ENCODE measurements around the gene COQ4. TPM values are rescaled to one million over a fixed set of nuclear protein-coding genes. Genes with fewer than 3 reads are reported as not detected.

The COQ4 gene
- total RNA-seq, 1 experiment from 2014 or later, result 38.7 TPM

DNA sequence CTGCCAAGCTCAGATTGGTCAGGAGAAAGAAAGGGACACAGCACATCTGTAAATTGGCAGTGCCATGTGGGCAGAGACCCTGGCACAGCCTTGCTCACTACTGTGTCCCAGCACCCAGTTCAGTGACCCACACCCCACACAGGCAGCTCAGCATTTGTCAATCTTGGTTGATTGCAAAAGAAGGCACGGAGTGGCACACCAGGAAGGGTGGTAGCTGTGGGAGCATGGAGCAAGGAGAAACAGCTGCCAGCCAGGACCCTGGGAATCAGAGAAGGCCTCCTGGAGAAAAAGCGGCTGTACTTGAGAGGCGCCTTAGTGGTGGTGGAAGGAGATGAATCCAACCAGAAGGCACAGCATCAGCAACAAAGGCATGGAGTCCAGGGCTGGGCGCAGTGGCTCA is 21.2 kb downstream of the COQ4 start:
- Histone ChIP-seq H3K36me3 (peaks cover 12% of the 10 kb centered on the region; the same call in 1 of the 2 replicates), H3K4me3 (no peak overlapping the region), H3K27me3 (no peaks in the 10 kb centered on the region)

DNA sequence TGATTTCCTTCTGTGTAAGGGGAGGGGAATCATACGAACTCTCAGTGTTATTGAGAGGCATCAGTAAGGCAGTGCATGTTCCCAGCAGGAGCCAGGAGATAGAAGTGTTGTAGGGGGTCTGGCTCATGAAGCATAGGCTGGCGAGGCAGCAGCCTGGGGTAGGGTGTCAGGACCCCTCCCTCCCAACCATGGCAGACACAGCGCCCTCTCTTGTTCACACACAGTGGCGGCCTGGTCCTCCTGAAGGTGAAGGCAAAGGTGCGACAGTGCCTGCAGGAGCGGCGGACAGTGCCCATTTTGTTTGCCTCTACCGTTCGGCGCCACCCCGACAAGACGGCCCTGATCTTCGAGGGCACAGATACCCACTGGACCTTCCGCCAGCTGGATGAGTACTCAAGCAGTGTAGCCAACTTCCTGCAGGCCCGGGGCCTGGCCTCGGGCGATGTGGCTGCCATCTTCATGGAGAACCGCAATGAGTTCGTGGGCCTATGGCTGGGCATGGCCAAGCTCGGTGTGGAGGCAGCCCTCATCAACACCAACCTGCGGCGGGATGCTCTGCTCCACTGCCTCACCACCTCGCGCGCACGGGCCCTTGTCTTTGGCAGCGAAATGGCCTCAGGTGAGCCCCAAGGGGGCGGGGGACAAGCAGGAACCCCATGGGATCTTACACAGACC is 22.4 kb downstream of the COQ4 start:
- no peaks in the 10 kb centered on the region for H3K4me1 ChIP-seq
- H3K27ac ChIP-seq, result no peak overlapping the region
- no peaks in the 10 kb centered on the region for H3K9me3 ChIP-seq (replicated peaks)
- no peak for DNase-seq
- H3K4me3 ChIP-seq, result no peak overlapping the region
- H3K36me3 ChIP-seq, result peaks cover 16% of the 10 kb centered on the region; the same call in 1 of the 2 replicates
- no peaks in the 10 kb centered on the region for H3K27me3 ChIP-seq

More for the DNA sequence above, 21.2 kb downstream of the COQ4 start:
- Histone ChIP-seq H3K4me1 (no peaks in the 10 kb centered on the region), H3K27ac (no peak overlapping the region), H3K9me3 (replicated peaks) (no peaks in the 10 kb centered on the region)
- no peak for DNase-seq

DNA sequence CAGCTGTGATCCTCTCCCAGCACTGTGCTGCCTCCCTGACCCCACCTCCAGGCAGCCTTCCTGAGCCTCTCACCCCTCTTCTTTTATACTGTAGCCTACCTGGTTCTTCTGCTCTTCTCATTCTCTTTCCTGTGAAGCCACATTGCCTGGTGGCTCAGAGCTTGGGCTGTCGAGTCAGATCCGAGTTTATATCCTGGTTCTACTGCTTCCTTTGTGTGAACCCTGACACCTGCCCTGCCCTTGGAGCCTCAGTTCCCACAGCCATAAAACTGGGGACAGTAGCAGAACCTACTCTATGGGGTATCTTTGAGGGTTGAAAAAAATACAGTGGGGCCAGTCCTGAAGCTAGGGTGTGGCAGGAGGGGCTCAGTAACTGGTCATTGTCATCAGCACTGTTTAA is 26.5 kb downstream of the COQ4 start:
- H3K27ac ChIP-seq, result no peak overlapping the region

DNA sequence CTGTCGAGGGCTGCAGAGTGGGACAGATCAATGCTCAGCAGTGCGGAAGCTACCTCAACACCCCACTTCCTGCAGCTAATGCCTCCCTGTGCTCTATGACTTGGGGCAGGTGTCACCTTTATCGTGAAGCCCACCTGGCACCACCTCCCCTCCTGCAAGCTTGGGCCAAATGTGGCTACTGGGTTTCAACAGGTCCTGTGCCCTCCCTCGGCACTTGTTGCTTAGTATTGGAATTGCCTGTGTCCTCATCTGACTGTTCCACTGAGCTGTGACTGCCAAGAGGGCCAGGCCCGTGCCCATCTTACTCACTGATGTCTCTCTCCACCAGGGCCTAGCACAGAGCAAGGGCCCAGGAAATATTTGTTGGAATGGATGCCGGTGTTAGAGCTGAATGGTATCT is 27.1 kb downstream of the COQ4 start:
- Histone ChIP-seq H3K4me1 (no peaks in the 10 kb centered on the region), H3K9me3 (replicated peaks) (no peaks in the 10 kb centered on the region), H3K27me3 (no peaks in the 10 kb centered on the region), H3K36me3 (peaks cover 28% of the 10 kb centered on the region), H3K4me3 (no peak overlapping the region), H3K27ac (no peak overlapping the region)
- DNase-seq, result no peak

More for the DNA sequence above, 26.5 kb downstream of the COQ4 start:
- Histone ChIP-seq H3K27me3 (no peaks in the 10 kb centered on the region), H3K36me3 (peaks cover 26% of the 10 kb centered on the region), H3K9me3 (replicated peaks) (no peaks in the 10 kb centered on the region), H3K4me3 (no peak overlapping the region), H3K4me1 (no peaks in the 10 kb centered on the region)
- DNase-seq, result no peak

DNA sequence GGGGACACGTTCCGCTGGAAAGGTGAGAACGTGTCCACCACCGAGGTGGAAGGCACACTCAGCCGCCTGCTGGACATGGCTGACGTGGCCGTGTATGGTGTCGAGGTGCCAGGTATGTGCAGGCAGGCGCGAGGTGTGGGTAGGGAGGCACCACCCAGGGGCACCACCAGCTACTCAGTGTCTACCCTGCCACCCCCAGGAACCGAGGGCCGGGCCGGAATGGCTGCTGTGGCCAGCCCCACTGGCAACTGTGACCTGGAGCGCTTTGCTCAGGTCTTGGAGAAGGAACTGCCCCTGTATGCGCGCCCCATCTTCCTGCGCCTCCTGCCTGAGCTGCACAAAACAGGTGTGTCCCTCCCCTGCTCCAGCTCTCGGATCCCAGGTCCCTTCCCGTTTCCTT is 32.8 kb downstream of the COQ4 start:
- peaks cover 14% of the 10 kb centered on the region for H3K36me3 ChIP-seq
- H3K4me3 ChIP-seq, result no peak overlapping the region
- H3K27me3 ChIP-seq, result no peaks in the 10 kb centered on the region
- H3K9me3 ChIP-seq (replicated peaks), result no peaks in the 10 kb centered on the region
- no peak for DNase-seq
- no peak overlapping the region for H3K27ac ChIP-seq
- H3K4me1 ChIP-seq, result no peaks in the 10 kb centered on the region

DNA sequence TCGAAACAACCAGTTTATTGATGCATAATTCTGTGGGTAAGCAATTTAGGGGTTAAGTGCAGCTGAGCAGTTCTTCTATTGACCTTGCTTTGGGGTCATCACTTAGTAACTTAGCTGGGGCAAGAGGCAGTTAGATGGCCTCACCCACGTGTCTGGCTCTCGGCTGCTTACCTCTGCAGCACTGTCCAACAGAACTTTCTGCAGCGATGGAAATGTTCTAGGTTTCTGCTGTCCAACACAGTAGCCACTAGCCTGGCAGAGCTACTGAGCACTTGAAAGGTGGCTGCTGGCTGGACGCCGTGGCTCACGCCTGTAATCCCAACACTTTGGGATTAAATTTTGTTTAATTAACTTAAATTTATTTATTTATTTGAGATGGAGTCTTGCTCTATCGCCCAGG is 35.5 kb downstream of the COQ4 start:
- Histone ChIP-seq H3K27ac (no peak overlapping the region), H3K4me3 (no peak overlapping the region), H3K9me3 (replicated peaks) (no peaks in the 10 kb centered on the region), H3K36me3 (peaks cover 9% of the 10 kb centered on the region), H3K27me3 (no peaks in the 10 kb centered on the region), H3K4me1 (peaks cover 15% of the 10 kb centered on the region; the same call in 1 of the 2 replicates)
- no peak for DNase-seq

DNA sequence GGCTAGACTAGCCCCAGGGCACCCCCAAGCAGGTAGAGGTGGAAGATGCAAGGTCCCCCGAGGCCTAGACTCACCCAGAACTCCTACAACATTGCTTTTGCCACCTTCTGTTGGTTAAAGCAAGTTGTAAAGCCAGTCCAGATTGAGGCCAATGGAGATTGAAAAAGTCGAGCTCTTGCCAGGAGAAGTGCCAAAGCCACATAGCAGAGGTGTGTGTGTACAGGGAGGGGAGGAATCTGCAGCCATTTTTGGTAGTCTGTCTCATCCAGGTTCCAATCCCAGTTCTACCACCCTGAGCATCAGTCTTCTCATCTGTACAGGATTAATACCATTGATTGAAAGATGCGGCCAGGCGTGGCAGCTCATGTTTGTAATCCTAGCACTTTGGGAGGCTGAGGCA is 36.2 kb downstream of the COQ4 start:
- H3K4me3 ChIP-seq, result no peak overlapping the region
- peaks cover 21% of the 10 kb centered on the region; the same call in 1 of the 2 replicates for H3K4me1 ChIP-seq
- no peaks in the 10 kb centered on the region for H3K27me3 ChIP-seq
- no peak overlapping the region for H3K27ac ChIP-seq
- peaks cover 6% of the 10 kb centered on the region; the same call in 1 of the 2 replicates for H3K36me3 ChIP-seq
- DNase-seq, result no peak
- no peaks in the 10 kb centered on the region for H3K9me3 ChIP-seq (replicated peaks)

DNA sequence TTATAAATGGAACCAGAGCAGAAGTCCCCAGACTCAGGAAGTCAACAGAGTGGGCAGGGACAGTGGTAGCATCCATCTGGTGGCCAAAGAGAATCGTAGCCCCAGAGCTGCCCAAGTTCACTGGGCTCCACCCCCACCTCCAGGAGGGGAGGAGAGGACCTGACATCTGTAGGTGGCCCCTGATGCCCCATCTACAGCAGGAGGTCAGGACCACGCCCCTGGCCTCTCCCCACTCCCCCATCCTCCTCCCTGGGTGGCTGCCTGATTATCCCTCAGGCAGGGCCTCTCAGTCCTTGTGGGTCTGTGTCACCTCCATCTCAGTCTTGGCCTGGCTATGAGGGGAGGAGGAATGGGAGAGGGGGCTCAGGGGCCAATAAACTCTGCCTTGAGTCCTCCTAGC is 38.2 kb downstream of the COQ4 start:
- Histone ChIP-seq H3K36me3 (no peaks in the 10 kb centered on the region), H3K4me1 (peaks cover 25% of the 10 kb centered on the region; the same call in 1 of the 2 replicates), H3K4me3 (no peak overlapping the region), H3K27ac (peak overlapping the region; percentile 58), H3K27me3 (no peaks in the 10 kb centered on the region), H3K9me3 (replicated peaks) (no peaks in the 10 kb centered on the region)
- no peak for DNase-seq

DNA sequence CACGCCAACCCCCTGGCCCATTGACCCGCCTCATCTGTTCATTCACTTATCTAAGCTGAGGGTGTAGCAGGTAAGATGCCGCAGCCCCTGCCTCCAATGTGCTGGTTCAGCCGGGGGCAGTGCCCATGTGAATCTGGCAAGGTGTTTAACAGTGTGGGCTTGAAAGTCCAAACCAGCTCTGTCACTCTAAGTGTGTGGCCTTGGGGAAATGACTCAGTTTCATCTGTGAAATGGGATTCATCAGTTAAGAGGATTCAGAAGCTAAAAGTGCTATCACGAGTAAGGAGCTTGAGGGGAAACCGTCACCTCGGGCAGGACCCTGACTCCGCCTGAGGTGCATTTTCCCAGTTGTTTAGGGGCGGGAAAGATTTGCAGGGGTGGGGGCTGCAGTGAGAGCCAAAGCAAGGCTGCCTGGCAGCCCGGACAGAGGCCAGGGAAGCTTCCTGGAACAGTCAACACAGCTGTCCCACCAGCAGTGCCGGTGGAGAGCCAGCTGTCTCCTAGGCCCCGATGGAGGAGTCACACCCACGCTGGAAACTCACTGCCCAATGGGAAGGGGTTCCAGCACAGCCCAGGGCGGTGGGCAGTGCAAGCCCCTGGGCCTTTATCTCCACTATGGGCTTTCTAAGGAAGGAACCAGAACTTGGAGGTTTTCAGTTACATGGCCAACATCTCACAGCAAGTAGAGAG is 38.8 kb downstream of the COQ4 start:
- peaks cover 25% of the 10 kb centered on the region; the same call in 1 of the 2 replicates for H3K4me1 ChIP-seq
- H3K27ac ChIP-seq, result peak overlapping the region; percentile 58
- no peaks in the 10 kb centered on the region for H3K27me3 ChIP-seq
- no peaks in the 10 kb centered on the region for H3K9me3 ChIP-seq (replicated peaks)
- H3K36me3 ChIP-seq, result no peaks in the 10 kb centered on the region
- peak; percentile 88 to 91 for DNase-seq
- H3K4me3 ChIP-seq, result peak overlapping the region; percentile 35

DNA sequence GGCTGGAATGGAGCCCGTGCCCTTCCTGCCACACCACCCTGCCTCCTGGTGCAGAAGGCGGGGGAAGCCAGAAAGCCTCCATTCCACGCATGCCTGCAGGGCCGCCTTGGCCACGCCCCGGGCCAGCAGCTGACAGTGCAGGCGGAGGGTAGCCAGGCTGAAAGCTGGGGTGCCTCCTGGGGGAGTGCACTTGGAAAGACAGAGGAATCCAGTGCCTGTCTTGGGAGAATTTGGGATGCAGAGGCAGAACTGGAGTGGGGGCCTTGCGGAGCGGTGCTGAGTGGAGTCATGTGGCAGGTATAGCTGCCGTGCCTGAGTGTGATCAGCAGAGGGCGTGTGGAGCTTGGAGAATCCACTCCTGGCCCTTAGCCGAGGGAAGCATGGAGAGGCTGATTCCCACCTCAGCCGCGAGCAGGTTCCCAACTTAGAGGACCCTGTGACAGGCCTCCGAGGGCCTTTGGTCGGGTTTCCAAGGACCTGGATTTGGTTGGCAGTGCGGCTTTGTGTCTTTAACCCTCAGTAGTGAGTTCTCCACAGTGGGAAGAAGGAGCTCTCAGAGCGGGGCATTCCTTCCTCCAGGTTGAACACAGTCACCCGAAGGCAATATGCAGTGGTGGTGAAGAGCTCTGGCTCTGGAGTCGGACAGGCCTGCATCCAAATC is 39.5 kb downstream of the COQ4 start:
- Histone ChIP-seq H3K4me3 (peak overlapping the region; percentile 35), H3K9me3 (replicated peaks) (no peaks in the 10 kb centered on the region), H3K27ac (peak overlapping the region; percentile 58), H3K27me3 (no peaks in the 10 kb centered on the region), H3K36me3 (no peaks in the 10 kb centered on the region), H3K4me1 (peaks cover 25% of the 10 kb centered on the region; the same call in 1 of the 2 replicates)
- DNase-seq, result peak; percentile 93 to 97

DNA sequence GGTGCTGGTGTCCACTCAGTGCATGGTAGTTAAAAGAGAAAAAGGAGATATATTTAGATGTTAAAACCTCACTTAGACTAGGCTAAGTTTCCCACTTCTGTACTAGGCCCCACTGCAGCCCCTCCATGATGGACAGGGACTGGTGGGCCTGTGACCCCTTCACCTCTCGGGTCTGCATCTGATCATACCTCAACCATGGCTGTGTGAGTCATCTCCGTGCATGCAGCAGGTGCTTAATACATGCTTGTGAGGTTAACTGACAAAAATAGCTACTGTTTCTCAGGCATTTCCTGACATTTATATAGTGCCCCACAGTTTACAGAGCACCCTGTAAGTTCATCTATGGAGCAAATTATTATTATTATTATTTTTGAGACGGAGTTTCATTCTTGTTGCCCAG is 40.1 kb downstream of the COQ4 start:
- Histone ChIP-seq H3K4me3 (no peak overlapping the region), H3K36me3 (no peaks in the 10 kb centered on the region), H3K27me3 (no peaks in the 10 kb centered on the region), H3K27ac (peak overlapping the region; percentile 58), H3K4me1 (peaks cover 25% of the 10 kb centered on the region; the same call in 1 of the 2 replicates), H3K9me3 (replicated peaks) (no peaks in the 10 kb centered on the region)
- DNase-seq, result peak; percentile 68 to 70

DNA sequence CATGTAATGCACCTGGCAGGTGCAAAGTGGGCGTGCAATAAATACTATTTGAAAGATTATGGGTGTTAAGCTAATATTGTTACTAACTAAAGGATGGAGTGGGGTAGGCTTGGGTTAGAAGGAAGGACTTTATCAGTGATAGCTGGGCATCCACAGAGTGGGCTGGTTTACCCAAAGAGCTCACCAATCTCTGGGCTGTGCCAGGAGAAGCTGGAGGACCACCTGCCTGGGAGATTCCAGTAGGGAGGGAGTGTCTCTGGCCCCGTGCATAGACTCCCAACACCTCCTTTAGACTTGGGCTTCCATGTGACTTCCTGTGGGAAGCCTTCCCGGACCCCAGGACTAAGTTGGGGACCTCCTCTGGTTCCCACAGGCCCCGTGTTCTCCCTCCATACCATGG is 42.9 kb downstream of the COQ4 start:
- peak overlapping the region; percentile 70 for H3K27ac ChIP-seq

DNA sequence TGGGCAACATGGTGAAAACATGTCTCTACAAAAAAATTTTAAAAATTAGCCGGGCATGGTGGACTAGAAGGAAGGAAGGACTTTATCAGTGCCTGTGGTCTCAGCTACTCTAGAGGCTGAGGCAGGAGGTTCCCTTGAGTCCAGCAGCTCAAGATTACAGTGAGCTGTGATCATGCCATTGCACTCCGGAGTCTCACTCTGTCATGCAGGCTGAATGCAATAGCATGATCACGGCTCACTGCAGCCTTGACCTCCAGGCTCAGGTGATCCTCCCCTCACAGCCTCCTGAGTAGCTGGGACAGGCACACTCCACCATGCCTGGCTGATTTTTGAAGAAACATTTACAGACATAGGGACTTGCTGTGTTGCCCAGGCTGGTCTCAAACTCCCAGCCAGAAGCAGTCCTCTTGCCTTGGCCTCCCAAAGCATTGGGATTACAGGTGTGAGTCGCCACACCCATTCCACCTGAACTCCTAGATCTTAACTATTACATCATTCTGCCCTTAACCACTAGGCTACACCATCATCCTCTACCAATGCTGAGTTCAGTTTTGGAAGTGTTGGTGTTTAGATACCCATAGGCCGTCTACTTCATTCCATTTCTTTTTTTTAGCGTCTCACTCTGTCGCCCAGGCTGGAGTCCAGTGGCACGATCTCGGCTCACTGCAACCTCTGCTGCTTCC is 46.5 kb downstream of the COQ4 start:
- no peak overlapping the region for H3K4me3 ChIP-seq
- DNase-seq, result no peak
- H3K4me1 ChIP-seq, result peaks cover 4% of the 10 kb centered on the region; the same call in 1 of the 2 replicates
- no peak overlapping the region for H3K27ac ChIP-seq
- H3K36me3 ChIP-seq, result 0 out of 2 replicates have a peak, but pooled peaks cover 3% of the 10 kb centered on the region
- no peaks in the 10 kb centered on the region for H3K9me3 ChIP-seq (replicated peaks)
- H3K27me3 ChIP-seq, result no peaks in the 10 kb centered on the region

More for the DNA sequence above, 42.9 kb downstream of the COQ4 start:
- H3K4me3 ChIP-seq, result peak overlapping the region; percentile 51
- peaks cover 25% of the 10 kb centered on the region; the same call in 1 of the 2 replicates for H3K4me1 ChIP-seq
- H3K9me3 ChIP-seq (replicated peaks), result no peaks in the 10 kb centered on the region
- no peaks in the 10 kb centered on the region for H3K36me3 ChIP-seq
- DNase-seq, result no peak
- no peaks in the 10 kb centered on the region for H3K27me3 ChIP-seq

DNA sequence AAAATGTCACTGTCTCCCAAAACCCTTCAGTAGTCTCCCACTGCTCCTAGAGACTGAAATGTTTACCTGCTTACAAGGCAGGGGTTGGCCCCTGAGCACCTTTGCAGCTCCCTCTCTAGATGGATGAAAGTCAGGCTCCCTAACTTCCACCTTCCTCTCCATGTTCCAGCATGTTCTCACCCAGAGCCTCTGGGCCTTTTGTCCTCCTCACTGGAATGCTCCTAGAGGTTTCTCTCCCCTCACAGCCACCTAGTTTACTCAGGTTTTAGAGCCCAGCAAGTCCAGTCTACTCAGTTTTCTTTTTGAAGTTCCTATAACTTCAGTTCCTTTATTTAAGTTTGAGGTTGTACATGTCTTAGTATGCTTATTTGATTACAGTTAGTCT is 47.7 kb downstream of the COQ4 start:
- Histone ChIP-seq H3K27ac (peak overlapping the region; percentile 88), H3K4me3 (peak overlapping the region; percentile 87), H3K9me3 (replicated peaks) (no peaks in the 10 kb centered on the region), H3K4me1 (peaks cover 2% of the 10 kb centered on the region; the same call in 1 of the 2 replicates), H3K36me3 (0 out of 2 replicates have a peak, but pooled peaks cover 3% of the 10 kb centered on the region), H3K27me3 (no peaks in the 10 kb centered on the region)
- DNase-seq, result no peak
